SK-N-SH treated with all-trans-retinoic acid at 6 μM for 48 hours (cell line): Measurements from ENCODE around the gene FANCI.
A peak's percentile ranks its signal among the peaks of the same experiment; 100 is the strongest.

Source experiments
- GLIS3 ChIP-seq: fragments of 250-450 bp; sonication (Bioruptor Pico); IDR thresholded peaks from 2 replicates; pipeline ENCODE4 v1.5.0; 2020; ENCODE audit warnings: mild to moderate bottlenecking, moderate library complexity
- PATZ1 ChIP-seq: fragments of 250-450 bp; sonication (Bioruptor Pico); IDR thresholded peaks from 2 replicates; pipeline ENCODE4 v1.8.0; 2020; ENCODE audit warnings: mild to moderate bottlenecking, moderate library complexity, borderline replicate concordance
- PPARA ChIP-seq: fragments of 250-450 bp; sonication (Bioruptor Pico); IDR thresholded peaks from 2 replicates; pipeline ENCODE4 v1.5.0; 2020; ENCODE audit warnings: mild to moderate bottlenecking, borderline replicate concordance
- SNAI2 ChIP-seq: fragments of 250-450 bp; sonication (Bioruptor Pico); IDR thresholded peaks from 2 replicates; pipeline ENCODE4 v1.5.0; 2020; ENCODE audit warnings: mild to moderate bottlenecking, moderate library complexity
- TCF4 ChIP-seq: fragments of 250-450 bp; sonication (Bioruptor Pico); IDR thresholded peaks from 2 replicates; pipeline ENCODE4 v1.8.0; 2021; ENCODE audit warnings: mild to moderate bottlenecking, moderate library complexity, borderline replicate concordance
- ZC3H10 ChIP-seq: fragments of 250-450 bp; sonication (Bioruptor Pico); IDR thresholded peaks from 2 replicates; pipeline ENCODE4 v1.5.1; 2021; ENCODE audit warnings: mild to moderate bottlenecking, moderate library complexity
- ZFP30 ChIP-seq: fragments of 450-650 bp; formaldehyde crosslinking; IDR thresholded peaks from 2 replicates; pipeline ENCODE4 v1.5.0; 2022; ENCODE audit warnings: mild to moderate bottlenecking, moderate library complexity

GRCh38 chr15:89335298-89336041, 91.7 kb downstream of the FANCI start:
- no peak for TF ChIP-seq ZFP30 (CRISPR knock-in tag)
- no peak for TF ChIP-seq GLIS3
- TF ChIP-seq SNAI2: no peak
- TF ChIP-seq TCF4: peak; percentile 38; the same call in 1 of the 2 replicates
- no peak for TF ChIP-seq ZC3H10
- TF ChIP-seq PATZ1: no peak
- TF ChIP-seq PPARA (CRISPR knock-in tag): no peak
